ENCODE measurements around the gene UBXN2A. TPM values are rescaled to one million over a fixed set of nuclear protein-coding genes. Genes with fewer than 3 reads are reported as not detected.
"Not testable (repeated sequence)": the region's sequence is repeated elsewhere in the genome, so short reads cannot be mapped to it uniquely, and the experiment has no call there.

UBXN2A gene
- polyA plus RNA-seq, 3 donors, result 2.0 to 6.8 (median 5.5) TPM

- no peaks in the 10 kb centered on the region for H3K9me3 Mint-ChIP-seq
- peaks cover 42% of the 10 kb centered on the region for H3K79me2 ChIP-seq (ENCODE audit: insufficient read depth, low read length)
Observed at GRCh38 chr2:23947350-23947749, 7.1 kb downstream of the UBXN2A start.

GRCh38 chr2:23952558-23952957 is 12.3 kb downstream of the UBXN2A start:
- H3K9me3 ChIP-seq (replicated peaks in 1 of 2; ENCODE audit: control insufficient read depth in 1 of 2, insufficient read depth in 1 of 2, low read length in 2 of 2); H4K20me1 ChIP-seq (ENCODE audit: insufficient read depth, low read length); H3K36me3 ChIP-seq (replicated peaks in 1 of 2; ENCODE audit: control insufficient read depth in 1 of 2, insufficient read depth in 2 of 2, low read length in 2 of 2); H3K4me3 Mint-ChIP-seq; H3K4me1 Mint-ChIP-seq; H2AFZ ChIP-seq (ENCODE audit: insufficient read depth, low read depth, low read length, poor library complexity, severe bottlenecking); H3K27ac ChIP-seq (ENCODE audit: low read depth in 1 of 2, low read length in 2 of 2); H3K36me3 Mint-ChIP-seq; H3K27ac Mint-ChIP-seq; DNase-seq; H3K27me3 Mint-ChIP-seq (ENCODE audit: low read depth in 3 of 3); H3K9ac ChIP-seq (ENCODE audit: insufficient read depth, low read length, poor library complexity, severe bottlenecking); H3K4me1 ChIP-seq (ENCODE audit: control insufficient read depth in 1 of 2, insufficient read depth in 2 of 2, low read length in 2 of 2); H3K9me3 Mint-ChIP-seq; intact Hi-C loops (cut with micrococcal nuclease); H3K4me2 ChIP-seq (replicated peaks; ENCODE audit: extremely low read depth, low read length, poor library complexity, severe bottlenecking); H3K4me3 ChIP-seq (replicated peaks in 1 of 3; ENCODE audit: low read depth in 2 of 3, low read length in 3 of 3); H3K27me3 ChIP-seq (ENCODE audit: control insufficient read depth in 2 of 2, insufficient read depth in 2 of 2, low read length in 2 of 2): not testable (repeated sequence)
- 100% methylated on average over 1 of the region's 3 CpGs for WGBS (ENCODE audit: insufficient coverage)
- H3K79me2 ChIP-seq (ENCODE audit: insufficient read depth, low read length), result peaks cover 10% of the 10 kb centered on the region

More at GRCh38 chr2:23947350-23947749, 7.1 kb downstream of the UBXN2A start:
- Mint-ChIP-seq H3K27ac (no peak overlapping the region), H3K27me3 (ENCODE audit: low read depth in 3 of 3) (no peaks in the 10 kb centered on the region), H3K36me3 (peaks cover 6 to 16% of the 10 kb centered on the region in 2 donors), H3K4me3 (no peak overlapping the region), H3K4me1 (no peaks in the 10 kb centered on the region)
- H3K36me3 ChIP-seq (replicated peaks in 1 of 2; ENCODE audit: control insufficient read depth in 1 of 2, insufficient read depth in 2 of 2, low read length in 2 of 2), result no peaks in the 10 kb centered on the region
- no peaks in the 10 kb centered on the region for H3K9me3 ChIP-seq (replicated peaks in 1 of 2; ENCODE audit: control insufficient read depth in 1 of 2, insufficient read depth in 1 of 2, low read length in 2 of 2)
- no peak overlapping the region for H3K4me2 ChIP-seq (replicated peaks; ENCODE audit: extremely low read depth, low read length, poor library complexity, severe bottlenecking)
- H3K27ac ChIP-seq (ENCODE audit: low read depth in 1 of 2, low read length in 2 of 2), result no peak overlapping the region
- no peaks in the 10 kb centered on the region for H3K4me1 ChIP-seq (ENCODE audit: control insufficient read depth in 1 of 2, insufficient read depth in 2 of 2, low read length in 2 of 2)
- whole genome bisulfite sequencing (ENCODE audit: insufficient coverage), result no CpG with 5 or more reads among the region's 2 CpGs
- DNase-seq, result no peak
- no peak overlapping the region for H2AFZ ChIP-seq (ENCODE audit: insufficient read depth, low read depth, low read length, poor library complexity, severe bottlenecking)
- no peaks in the 10 kb centered on the region for H4K20me1 ChIP-seq (ENCODE audit: insufficient read depth, low read length)
- no peak for TF ChIP-seq CTCF (IDR thresholded peaks at IDR 0.05)
- H3K27me3 ChIP-seq (ENCODE audit: control insufficient read depth in 2 of 2, insufficient read depth in 2 of 2, low read length in 2 of 2), result no peaks in the 10 kb centered on the region
- H3K4me3 ChIP-seq (replicated peaks in 1 of 3; ENCODE audit: low read depth in 2 of 3, low read length in 3 of 3), result no peak overlapping the region
- intact Hi-C loops (cut with micrococcal nuclease), result loop anchor here in 1 of 2 donors (10.0 kb wide), 1 partner anchor 97 kb away; the partner anchor contains the start of genes FKBP1B and WDCP
- no peak overlapping the region for H3K9ac ChIP-seq (ENCODE audit: insufficient read depth, low read length, poor library complexity, severe bottlenecking)

Data from CD14-positive monocyte (primary cell).